Endothelial cell of umbilical vein (primary cell): ENCODE results near the gene SIVA1. TPM values are rescaled to one million over a fixed set of nuclear protein-coding genes. Genes with fewer than 3 reads are reported as not detected.

ENCODE experiments used
- BruUV-seq: library from RNA; stranded (reverse); fragments of 400-500 nt; replicated peaks from 2 replicates; lab custom pipeline; 2021; lab: Mats Ljungman, UMichigan
- CTCF ChIA-PET: fragments of 300-600, 350-600 bp; sonication (Branson Sonifier 250); formaldehyde crosslinking; loops from one replicate; lab custom pipeline; 2021; ENCODE audit warnings: antibody characterized with exemption, inconsistent platforms; lab: Charles Lee
- POLR2A ChIA-PET: fragments of 300-600, 350-600 bp; sonication (Branson Sonifier 250); formaldehyde crosslinking; loops from one replicate; lab custom pipeline; 2021; ENCODE audit warnings: antibody characterized with exemption, inconsistent platforms; lab: Charles Lee
- DNase-seq: peaks from one replicate; pipeline ENCODE4 v3.0.0-alpha.2; 2011; ENCODE audit warnings: low read depth, low spot score
- FAIRE-seq: peaks from 2 replicates; lab custom pipeline; 2011; peaks lifted over from hg19 to GRCh38; lab: Jason Lieb, UNC
- H2AFZ ChIP-seq: 2 replicates; pipeline ENCODE4 v1.6.0; 2012; ENCODE audit warnings: low read depth, low read length, control low read depth, inconsistent platforms
- H3K27ac ChIP-seq: 2 replicates; pipeline ENCODE4 v1.5.1; 2011; ENCODE audit warnings: low read depth, mild to moderate bottlenecking, control low read depth, low read length, moderate library complexity; ENCODE audit not compliant: insufficient read depth
- H3K27me3 ChIP-seq, 2 experiments: 2 replicates each; pipeline versions ENCODE4 v1.6.0 to v1.6.1; 2011; ENCODE audit warnings: low read length in 2 of 2, mixed read lengths in 1 of 2; ENCODE audit not compliant: control insufficient read depth in 2 of 2, insufficient read depth in 2 of 2
- H3K36me3 ChIP-seq, 2 experiments: 2 replicates in 1 of 2; 3 replicates in 1 of 2; pipeline ENCODE4 v1.5.1; 2011; ENCODE audit warnings: low read length in 2 of 2, mild to moderate bottlenecking in 1 of 2, moderate library complexity in 1 of 2; ENCODE audit not compliant: control insufficient read depth in 2 of 2, insufficient read depth in 2 of 2; ENCODE audit errors: extremely low read depth in 1 of 2
- H3K4me1 ChIP-seq: 3 replicates; pipeline ENCODE4 v1.5.1; 2011; ENCODE audit warnings: mild to moderate bottlenecking, low read length; ENCODE audit not compliant: control insufficient read depth, insufficient read depth; ENCODE audit errors: extremely low read depth
- H3K4me2 ChIP-seq: 2 replicates; pipeline ENCODE4 v1.6.1; 2011; ENCODE audit warnings: low read length, control low read depth, mixed read lengths; ENCODE audit not compliant: insufficient read depth
- H3K4me3 ChIP-seq, 3 experiments: fragments of 200-600 bp in 1 of 3; sonication (generic), shearing (Covaris generic) in 1 of 3; replicated peaks in 1 of 3; 2 replicates each; pipeline ENCODE4 v1.5.1; 2011 to 2016; ENCODE audit warnings: control low read depth in 3 of 3, low read length in 3 of 3, mild to moderate bottlenecking in 2 of 3, inconsistent platforms in 1 of 3, low read depth in 1 of 3, moderate library complexity in 1 of 3; ENCODE audit not compliant: insufficient read depth in 1 of 3
- H3K79me2 ChIP-seq: 2 replicates; pipeline ENCODE4 v1.6.0; 2012; ENCODE audit warnings: low read length, inconsistent platforms; ENCODE audit not compliant: control insufficient read depth, insufficient read depth
- H3K9ac ChIP-seq: replicated peaks from 2 replicates; pipeline ENCODE3; 2011; ENCODE audit warnings: low read length, control low read depth; ENCODE audit not compliant: insufficient read depth; ENCODE audit errors: extremely low read depth
- H3K9me1 ChIP-seq: replicated peaks from 3 replicates; pipeline ENCODE4 v1.6.0; 2011; ENCODE audit warnings: mild to moderate bottlenecking, low read length; ENCODE audit not compliant: control insufficient read depth, insufficient read depth; ENCODE audit errors: extremely low read depth
- H3K9me3 ChIP-seq: replicated peaks from 2 replicates; pipeline ENCODE4 v1.5.1; 2012; ENCODE audit warnings: low read length, inconsistent platforms; ENCODE audit not compliant: control insufficient read depth, insufficient read depth
- H4K20me1 ChIP-seq: replicated peaks from 2 replicates; pipeline ENCODE3; 2011; ENCODE audit warnings: mild to moderate bottlenecking, low read length; ENCODE audit not compliant: control insufficient read depth, insufficient read depth; ENCODE audit errors: extremely low read depth
- CTCF ChIP-seq, 2 donors: IDR thresholded peaks; 1 replicate in 1 of 2; 2 replicates in 1 of 2; pipeline ENCODE4 v1.5.1; 2011; ENCODE audit warnings: low read length in 2 of 2, mild to moderate bottlenecking in 2 of 2, moderate library complexity in 2 of 2, control low read depth in 1 of 2, inconsistent platforms in 1 of 2, low read depth in 1 of 2; ENCODE audit not compliant: insufficient read depth in 1 of 2; ENCODE audit errors: extremely low read depth in 1 of 2
- FOS ChIP-seq: IDR thresholded peaks from 2 replicates; pipeline ENCODE4 v1.6.1; 2011; ENCODE audit warnings: mild to moderate bottlenecking, low read length, moderate library complexity, borderline replicate concordance; ENCODE audit not compliant: insufficient read depth
- GATA2 ChIP-seq: IDR thresholded peaks from 2 replicates; pipeline ENCODE4 v1.7.0; 2011; ENCODE audit warnings: low read depth, mild to moderate bottlenecking, moderate library complexity, mixed read lengths, low read length; ENCODE audit not compliant: insufficient read length, insufficient read depth
- dilution Hi-C: fragments of 300-500 bp; cut with MboI; formaldehyde crosslinking; loops from one replicate; pipeline ENCODE4 v1.15.0; 2019; ENCODE audit warnings: low sequenced_read_pairs; ENCODE audit not compliant: extremely low pct_ligation_motif_present
- intact Hi-C: fragments of 100-400 bp; cut with micrococcal nuclease; formaldehyde crosslinking; loops from one replicate; pipeline ENCODE4 v1.10.0; 2022
- polyA plus RNA-seq, 4 experiments: library from polyadenylated mRNA; depleted of rRNA in 3 of 4; stranded (reverse) in 3 of 4; unstranded in 1 of 4; fragments of >200 nt; gene quantifications; 2 replicates each; pipeline versions ENCODE4 v1.2.1 to v1.2.3, GENCODE V29; 2011 to 2012; ENCODE audit warnings: missing spikeins in 1 of 4
- total RNA-seq: library from RNA; stranded (reverse); gene quantifications from 2 replicates; pipeline ENCODE4 v1.2.3, GENCODE V29; 2021
- TF ChIP-seq, protein P1 (sequence below): IDR thresholded peaks from 2 replicates; pipeline ENCODE4 v1.6.1; 2011; ENCODE audit not compliant: insufficient read depth, insufficient read length

SIVA1 gene
- total and polyA plus RNA-seq, 2 donors (not counting 3 experiments of a cell fraction or from before 2014, with no cell fraction given): 101 to 299 TPM

DNA sequence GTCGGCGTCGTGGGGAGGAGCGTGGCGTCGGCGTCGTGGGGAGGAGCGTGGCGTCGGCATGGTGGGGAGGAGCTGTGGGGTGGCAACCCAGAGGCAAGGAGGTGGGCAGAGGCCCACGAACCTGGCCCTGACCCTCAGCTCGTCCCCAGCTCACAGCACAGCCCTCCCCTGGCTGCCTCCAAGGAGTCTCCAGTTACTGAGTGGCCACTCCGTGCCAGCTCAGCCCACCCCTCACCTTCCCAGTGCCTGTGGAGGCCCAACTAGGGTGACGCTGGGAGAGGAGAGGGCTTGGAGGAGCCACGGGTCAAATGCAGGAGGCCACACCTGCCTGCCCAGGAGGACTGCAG, 23.1 kb upstream of the SIVA1 start:
- CTCF ChIA-PET: no interaction called here

GRCh38 chr14:104730487-104730886, 22.5 kb upstream of the SIVA1 start:
- BruUV-seq: no TSS peak
- Histone ChIP-seq H3K79me2 (no peaks in the 10 kb centered on the region), H3K9me1 (no peaks in the 10 kb centered on the region), H3K9ac (no peak overlapping the region), H3K27ac (no peak overlapping the region), H2AFZ (no peak overlapping the region), H3K4me1 (peaks cover 5% of the 10 kb centered on the region), H3K27me3 (no peaks in the 10 kb centered on the region), H3K4me2 (no peak overlapping the region), H3K4me3 (no peak overlapping the region), H4K20me1 (no peaks in the 10 kb centered on the region), H3K36me3 (no peaks in the 10 kb centered on the region), H3K9me3 (no peaks in the 10 kb centered on the region)
- DNase-seq (no peak), FAIRE-seq (no peak)
- TF ChIP-seq FOS (no peak), GATA2 (no peak)
- dilution Hi-C loops (no loop called here), intact Hi-C loops (no loop called here)
- POLR2A ChIA-PET: no interaction called here
- CTCF ChIA-PET: interaction anchor here (1.6 to 1.8 kb wide), 2 partner anchors 20 to 23 kb away, joined by 3 to 4 read pairs; partner anchors contain the start of gene SIVA1

More for the DNA sequence above, 23.1 kb upstream of the SIVA1 start:
- no peaks in the 10 kb centered on the region for H3K9me3 ChIP-seq
- H3K9ac ChIP-seq: no peak overlapping the region
- H3K27me3 ChIP-seq: no peaks in the 10 kb centered on the region
- H3K4me1 ChIP-seq: peaks cover 4% of the 10 kb centered on the region
- H3K27ac ChIP-seq: no peak overlapping the region
- POLR2A ChIA-PET: no interaction called here
- DNase-seq (no peak), FAIRE-seq (no peak)
- H3K9me1 ChIP-seq: no peaks in the 10 kb centered on the region
- no peak overlapping the region for H3K4me3 ChIP-seq
- dilution Hi-C loops: no loop called here
- BruUV-seq: no TSS peak
- no peaks in the 10 kb centered on the region for H3K79me2 ChIP-seq
- no peaks in the 10 kb centered on the region for H4K20me1 ChIP-seq
- intact Hi-C loops: no loop called here
- no peak overlapping the region for H2AFZ ChIP-seq
- H3K36me3 ChIP-seq: no peaks in the 10 kb centered on the region
- TF ChIP-seq, protein P1, sequence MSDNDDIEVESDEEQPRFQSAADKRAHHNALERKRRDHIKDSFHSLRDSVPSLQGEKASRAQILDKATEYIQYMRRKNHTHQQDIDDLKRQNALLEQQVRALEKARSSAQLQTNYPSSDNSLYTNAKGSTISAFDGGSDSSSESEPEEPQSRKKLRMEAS: no peak
- no peak for TF ChIP-seq CTCF (IDR thresholded peaks at IDR 0.05; ENCODE audit: extremely low read depth in 1 of 2, insufficient read depth in 1 of 2, low read depth in 1 of 2, low read length in 2 of 2)
- no peak overlapping the region for H3K4me2 ChIP-seq
